Gastroesophageal sphincter (tissue), 4 donors: ENCODE data around the gene DIAPH3. TPM values are rescaled to one million over a fixed set of nuclear protein-coding genes. Genes with fewer than 3 reads are reported as not detected.

Source experiments
- ATAC-seq: fragments of 150-250 bp; one replicate; pipeline ENCODE4 v1.9.1; 2016; ENCODE audit warnings: mild to moderate bottlenecking, moderate library complexity
- H3K27ac ChIP-seq, 4 donors: fragments of 200-600 bp; sonication (generic) in 3 of 4; 1 replicate in 3 of 4; 2 replicates in 1 of 4; pipeline ENCODE4 v1.5.1; 2016 to 2019
- H3K27me3 ChIP-seq: fragments of 200-600 bp; sonication (generic); one replicate; pipeline ENCODE4 v1.5.1; 2019
- H3K36me3 ChIP-seq, 2 donors: fragments of 200-600 bp; sonication (generic); one replicate each; pipeline ENCODE4 v1.5.1; 2019; ENCODE audit warnings: control low read depth in 1 of 2
- H3K4me1 ChIP-seq, 3 donors: fragments of 200-600 bp; sonication (generic); 1 replicate in 2 of 3; 2 replicates in 1 of 3; pipeline ENCODE4 v1.5.1; 2016 to 2019; ENCODE audit warnings: control low read depth in 2 of 3
- H3K4me3 ChIP-seq, 2 donors: fragments of 200-600 bp; sonication (generic); one replicate each; pipeline ENCODE4 v1.5.1; 2019; ENCODE audit warnings: mild to moderate bottlenecking in 1 of 2, moderate library complexity in 1 of 2
- H3K9me3 ChIP-seq, 3 donors: fragments of 200-600 bp; sonication (generic); one replicate each; pipeline ENCODE4 v1.5.1; 2017 to 2019; ENCODE audit warnings: control low read depth in 2 of 3
- EP300 ChIP-seq: sonication (generic); formaldehyde crosslinking; IDR thresholded peaks from one replicate; pipeline ENCODE4 v1.6.1; 2017; ENCODE audit warnings: antibody characterized with exemption, mild to moderate bottlenecking
- POLR2A ChIP-seq, 2 donors: fragments of 450-650 bp; IDR thresholded peaks; one replicate each; pipeline ENCODE4 v1.6.1; 2017; ENCODE audit warnings: antibody characterized with exemption in 2 of 2, mild to moderate bottlenecking in 2 of 2, moderate library complexity in 1 of 2
- POLR2AphosphoS5 ChIP-seq: sonication (generic); formaldehyde crosslinking; IDR thresholded peaks from one replicate; pipeline ENCODE4 v1.6.1; 2017; ENCODE audit warnings: antibody characterized with exemption
- WGBS, 2 donors: methylation state at CpG; one replicate each; pipeline ENCODE4 v1.1.5; 2018; ENCODE audit warnings: low coverage in 1 of 2; 5-methylcytosine and 5-hydroxymethylcytosine counted together
- total RNA-seq, 4 donors: library from RNA; depleted of rRNA; stranded (reverse); fragments of >200 nt; gene quantifications; one replicate each; pipeline ENCODE4 v1.1.0, GENCODE V29; 2016
- TF ChIP-seq, protein P1 (sequence below), 4 experiments: fragments of 200-600 bp in 2 of 4; fragments of 450-650 bp in 2 of 4; sonication (generic) in 1 of 4; IDR thresholded peaks; one replicate each; pipeline ENCODE4 v1.5.1; 2017 to 2019; ENCODE audit warnings: antibody characterized with exemption in 4 of 4, mild to moderate bottlenecking in 2 of 4, moderate library complexity in 2 of 4

Gene DIAPH3
- total RNA-seq, 4 donors from 2014 or later, result 0.13 to 1.7 (median 0.49) TPM; not detected in 1

DNA sequence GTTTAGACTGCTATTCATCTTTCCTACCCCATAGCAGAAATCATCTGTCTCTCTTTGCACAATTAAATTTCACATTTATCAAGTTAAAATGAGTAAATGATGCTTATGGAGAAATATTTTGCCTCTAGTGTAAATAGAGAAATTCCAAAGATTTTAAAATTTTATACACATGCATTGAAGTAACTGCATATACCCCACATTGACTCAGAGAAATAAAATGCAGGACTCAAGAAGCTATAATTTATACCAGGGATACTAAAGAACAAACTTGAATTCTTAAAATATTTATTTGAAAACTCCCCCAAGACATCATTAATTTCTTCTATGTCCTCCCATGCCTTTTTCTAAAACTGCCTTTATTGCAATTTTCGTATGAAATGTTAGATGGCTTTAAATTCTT lies 165.8 kb downstream of the DIAPH3 start:
- WGBS, 2 donors, result 57 to 74% methylated on average over 1 of the region's 1 CpG
- no peak overlapping the region for H3K27ac ChIP-seq
- ATAC-seq, result no peak
- H3K4me1 ChIP-seq, result no peaks in the 10 kb centered on the region
- no peaks in the 10 kb centered on the region for H3K9me3 ChIP-seq
- H3K4me3 ChIP-seq, result no peak overlapping the region
- H3K36me3 ChIP-seq, result no peaks in the 10 kb centered on the region
- TF ChIP-seq POLR2A (IDR thresholded peaks at IDR 0.05), result no peak
- no peak for TF ChIP-seq EP300
- TF ChIP-seq POLR2AphosphoS5, result no peak
- TF ChIP-seq, protein P1, sequence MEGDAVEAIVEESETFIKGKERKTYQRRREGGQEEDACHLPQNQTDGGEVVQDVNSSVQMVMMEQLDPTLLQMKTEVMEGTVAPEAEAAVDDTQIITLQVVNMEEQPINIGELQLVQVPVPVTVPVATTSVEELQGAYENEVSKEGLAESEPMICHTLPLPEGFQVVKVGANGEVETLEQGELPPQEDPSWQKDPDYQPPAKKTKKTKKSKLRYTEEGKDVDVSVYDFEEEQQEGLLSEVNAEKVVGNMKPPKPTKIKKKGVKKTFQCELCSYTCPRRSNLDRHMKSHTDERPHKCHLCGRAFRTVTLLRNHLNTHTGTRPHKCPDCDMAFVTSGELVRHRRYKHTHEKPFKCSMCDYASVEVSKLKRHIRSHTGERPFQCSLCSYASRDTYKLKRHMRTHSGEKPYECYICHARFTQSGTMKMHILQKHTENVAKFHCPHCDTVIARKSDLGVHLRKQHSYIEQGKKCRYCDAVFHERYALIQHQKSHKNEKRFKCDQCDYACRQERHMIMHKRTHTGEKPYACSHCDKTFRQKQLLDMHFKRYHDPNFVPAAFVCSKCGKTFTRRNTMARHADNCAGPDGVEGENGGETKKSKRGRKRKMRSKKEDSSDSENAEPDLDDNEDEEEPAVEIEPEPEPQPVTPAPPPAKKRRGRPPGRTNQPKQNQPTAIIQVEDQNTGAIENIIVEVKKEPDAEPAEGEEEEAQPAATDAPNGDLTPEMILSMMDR (IDR thresholded peaks at IDR 0.05), result no peak
- H3K27me3 ChIP-seq, result no peaks in the 10 kb centered on the region

DNA sequence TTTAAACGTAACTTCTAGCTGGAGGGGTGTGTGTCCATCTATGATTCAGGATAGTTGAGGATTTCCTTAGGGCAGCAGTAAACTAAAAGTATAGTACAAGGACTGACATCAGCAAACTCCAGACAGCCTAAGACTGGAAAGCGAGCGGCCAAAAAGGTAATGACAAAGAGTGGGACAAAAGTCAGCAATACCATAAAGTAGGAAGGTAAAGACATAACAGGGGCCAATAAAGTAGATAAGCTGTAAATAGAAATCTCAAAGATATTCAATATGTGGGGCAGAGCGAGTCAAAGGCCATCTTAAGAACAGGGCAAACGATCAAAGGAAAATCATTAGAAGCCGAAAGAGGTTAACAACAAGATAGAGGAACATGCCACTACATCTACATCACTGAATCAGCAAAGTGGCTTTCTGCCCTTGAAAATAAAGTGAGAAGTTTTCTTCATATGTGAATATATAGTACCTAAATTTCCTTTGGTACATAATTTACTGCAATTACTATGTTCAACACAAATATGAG lies 167.2 kb downstream of the DIAPH3 start:
- TF ChIP-seq EP300 (no peak), POLR2AphosphoS5 (no peak), POLR2A (IDR thresholded peaks at IDR 0.05) (no peak)
- TF ChIP-seq, protein P1 (IDR thresholded peaks at IDR 0.05), result no peak
- Histone ChIP-seq H3K27ac (no peak overlapping the region), H3K4me1 (no peaks in the 10 kb centered on the region), H3K36me3 (no peaks in the 10 kb centered on the region), H3K27me3 (no peaks in the 10 kb centered on the region), H3K4me3 (no peak overlapping the region), H3K9me3 (no peaks in the 10 kb centered on the region)
- ATAC-seq, result no peak
- WGBS, 2 donors, result 86 to 92% methylated on average over 6 of the region's 6 CpGs

DNA sequence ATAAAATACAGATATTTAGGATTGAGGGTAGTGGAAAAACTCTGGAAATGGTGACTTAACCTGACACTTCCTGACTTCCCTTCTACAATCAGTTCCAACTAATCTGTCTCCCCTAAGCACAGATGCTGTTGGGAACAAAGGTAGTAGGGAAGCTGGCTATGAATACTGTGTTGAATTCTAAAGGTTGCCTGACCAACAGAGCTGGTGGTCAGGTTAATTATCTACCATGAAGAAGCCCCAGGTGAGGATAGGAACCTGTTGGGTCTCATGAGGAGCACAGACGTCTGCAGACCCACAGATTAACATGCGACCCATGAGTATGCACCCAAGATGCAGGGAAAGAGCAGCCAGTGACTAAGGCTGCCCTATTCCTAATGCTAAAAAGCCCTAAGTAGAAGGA lies 172.3 kb downstream of the DIAPH3 start:
- Histone ChIP-seq H3K36me3 (no peaks in the 10 kb centered on the region), H3K27me3 (no peaks in the 10 kb centered on the region), H3K27ac (no peak overlapping the region), H3K4me1 (no peaks in the 10 kb centered on the region), H3K9me3 (no peaks in the 10 kb centered on the region), H3K4me3 (no peak overlapping the region)
- TF ChIP-seq EP300 (no peak), POLR2A (IDR thresholded peaks at IDR 0.05) (no peak), POLR2AphosphoS5 (no peak)
- TF ChIP-seq, protein P1 (IDR thresholded peaks at IDR 0.05), result no peak
- 83 to 88% methylated on average over 1 to 2 of the region's 2 CpGs for WGBS, 2 donors
- ATAC-seq, result no peak

DNA sequence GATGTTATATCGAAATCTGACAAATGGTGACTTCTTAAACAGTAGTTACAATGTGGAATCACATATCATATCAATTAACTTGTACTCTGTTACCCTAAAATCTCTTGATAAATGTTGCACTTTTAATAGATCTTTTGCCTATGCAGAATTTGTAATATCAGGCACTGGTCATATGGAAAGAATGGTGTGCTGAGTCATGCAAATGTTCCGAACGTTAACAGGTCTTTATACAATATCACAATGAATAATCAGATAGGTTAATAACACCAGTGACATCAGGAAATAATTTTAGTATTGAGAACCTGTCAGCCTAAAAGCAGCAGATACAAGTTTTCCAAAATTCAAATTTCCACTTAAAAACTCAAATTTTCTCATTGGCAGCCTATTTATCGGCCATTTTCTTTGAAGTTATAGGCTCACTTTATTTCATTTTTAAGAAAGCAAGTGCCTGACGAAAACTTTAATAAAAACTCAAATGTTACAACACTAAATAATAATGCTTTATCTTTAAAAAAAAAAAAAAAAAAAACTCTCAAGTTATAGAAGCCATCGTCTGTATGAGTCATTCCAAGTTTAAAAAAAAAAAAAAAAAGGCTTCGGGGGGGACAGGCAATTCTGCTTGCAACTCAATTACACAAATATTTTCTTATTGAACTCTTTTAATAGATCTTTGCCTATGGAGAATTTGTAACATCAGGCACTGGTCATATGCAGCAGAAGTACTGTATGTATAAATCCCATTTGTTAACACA lies 180.9 kb downstream of the DIAPH3 start:
- no peaks in the 10 kb centered on the region for H3K4me1 ChIP-seq
- no peaks in the 10 kb centered on the region for H3K36me3 ChIP-seq
- ATAC-seq, result no peak
- no peaks in the 10 kb centered on the region for H3K27me3 ChIP-seq
- 73 to 80% methylated on average over 7 of the region's 7 CpGs for WGBS, 2 donors
- no peaks in the 10 kb centered on the region for H3K9me3 ChIP-seq
- no peak overlapping the region for H3K27ac ChIP-seq
- no peak overlapping the region for H3K4me3 ChIP-seq
- TF ChIP-seq, protein P1 (IDR thresholded peaks at IDR 0.05), result no peak
- no peak for TF ChIP-seq EP300
- TF ChIP-seq POLR2AphosphoS5, result no peak
- TF ChIP-seq POLR2A (IDR thresholded peaks at IDR 0.05), result no peak

DNA sequence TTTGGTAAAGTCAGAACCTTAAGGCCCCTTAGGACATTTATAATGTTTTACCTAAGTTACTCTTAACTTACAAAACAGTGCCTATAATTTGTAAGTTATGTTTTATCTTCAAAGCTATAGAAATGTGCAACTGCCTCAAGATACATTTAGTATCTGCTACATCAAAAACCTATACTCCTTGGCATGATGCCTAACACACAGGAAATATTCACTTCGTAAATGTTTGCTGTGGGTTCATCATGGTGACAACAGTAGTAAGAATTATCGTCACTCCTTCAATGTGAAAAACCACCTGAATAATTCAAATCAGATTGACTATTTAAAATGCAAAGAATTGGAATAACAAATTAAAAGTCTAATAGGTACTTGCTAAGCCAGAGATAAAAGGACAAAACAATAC lies 184.1 kb downstream of the DIAPH3 start:
- Histone ChIP-seq H3K9me3 (no peaks in the 10 kb centered on the region), H3K4me1 (no peaks in the 10 kb centered on the region), H3K27ac (no peak overlapping the region), H3K27me3 (no peaks in the 10 kb centered on the region), H3K36me3 (no peaks in the 10 kb centered on the region), H3K4me3 (no peak overlapping the region)
- TF ChIP-seq POLR2A (IDR thresholded peaks at IDR 0.05) (no peak), POLR2AphosphoS5 (no peak), EP300 (no peak)
- TF ChIP-seq, protein P1 (IDR thresholded peaks at IDR 0.05), result no peak
- no peak for ATAC-seq
- 88 to 95% methylated on average over 2 of the region's 2 CpGs for WGBS, 2 donors
